CD4-positive, alpha-beta T cell treated with Interleukin-12 subunit alpha and Interleukin-12 subunit beta, for 1 hour (primary cell): ENCODE measurements around the gene ZNF701.
"Not testable (repeated sequence)": the region's sequence is repeated elsewhere in the genome, so short reads cannot be mapped to it uniquely, and the experiment has no call there.

Experiments
- DNase-seq: peaks from one replicate; pipeline ENCODE4 v3.0.0-alpha.2; 2020

ZNF701 gene

GRCh38 chr19:52567921-52568320 is 2.2 kb upstream of the ZNF701 start:
- DNase-seq = no peak

DNA sequence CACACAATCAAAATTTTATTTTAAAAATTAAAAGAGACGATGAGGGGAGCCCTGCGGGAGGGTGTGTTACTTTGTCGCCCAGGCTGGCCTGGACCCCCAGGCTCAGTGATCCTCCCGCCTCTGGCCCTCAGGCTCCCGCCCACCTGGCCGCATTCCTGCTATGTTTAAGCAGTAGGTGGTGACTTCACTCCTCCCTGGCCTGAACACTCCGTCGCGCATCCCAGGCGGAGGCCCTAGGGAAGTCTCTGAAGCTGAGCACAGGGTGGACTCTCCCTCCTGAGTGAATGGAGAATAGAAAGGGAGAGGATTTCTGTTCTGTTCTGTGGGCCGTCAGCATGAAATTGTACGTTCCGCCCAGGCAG is 468 bp upstream of the ZNF701 start:
- DNase-seq = not testable (repeated sequence)

DNA sequence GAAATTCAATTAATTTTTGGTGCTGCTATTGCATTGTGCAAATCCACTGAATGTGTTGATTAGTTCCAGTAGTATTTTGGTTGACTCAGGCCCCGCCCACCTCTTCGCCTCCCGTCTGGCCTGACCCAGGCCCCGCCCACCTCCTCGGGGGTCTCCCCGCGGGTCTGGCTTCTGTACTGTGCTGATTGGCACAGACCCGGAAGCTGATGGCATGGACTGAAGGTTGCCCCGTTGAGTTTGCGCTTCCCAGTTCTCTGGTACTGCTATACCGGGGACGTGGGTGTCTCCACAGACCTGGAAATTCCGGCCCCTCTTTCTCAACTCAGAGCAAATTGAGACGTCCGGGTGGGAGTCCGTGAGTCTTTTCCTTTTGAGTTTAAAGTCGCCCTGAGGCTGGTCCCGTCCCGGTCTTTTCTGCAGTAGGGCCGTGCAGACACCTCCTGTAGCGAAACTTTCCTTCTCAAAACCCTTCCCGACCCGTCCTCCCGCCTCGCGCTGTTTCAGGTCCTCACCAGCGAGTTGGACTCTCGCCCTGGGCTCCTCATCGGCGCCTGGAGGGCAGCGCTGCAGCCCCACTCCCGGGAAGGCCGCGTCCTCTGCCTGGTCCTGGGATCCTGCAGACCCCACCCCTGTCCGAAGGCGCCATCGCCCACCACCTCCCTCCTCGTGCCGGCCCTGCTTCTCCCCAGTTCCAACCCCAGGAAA is 14.8 kb downstream of the ZNF701 start:
- DNase-seq = no peak

GRCh38 chr19:52585604-52586003 is 15.5 kb downstream of the ZNF701 start:
- DNase-seq = no peak

GRCh38 chr19:52590728-52591127 is 20.6 kb downstream of the ZNF701 start:
- DNase-seq = peak; percentile 9

DNA sequence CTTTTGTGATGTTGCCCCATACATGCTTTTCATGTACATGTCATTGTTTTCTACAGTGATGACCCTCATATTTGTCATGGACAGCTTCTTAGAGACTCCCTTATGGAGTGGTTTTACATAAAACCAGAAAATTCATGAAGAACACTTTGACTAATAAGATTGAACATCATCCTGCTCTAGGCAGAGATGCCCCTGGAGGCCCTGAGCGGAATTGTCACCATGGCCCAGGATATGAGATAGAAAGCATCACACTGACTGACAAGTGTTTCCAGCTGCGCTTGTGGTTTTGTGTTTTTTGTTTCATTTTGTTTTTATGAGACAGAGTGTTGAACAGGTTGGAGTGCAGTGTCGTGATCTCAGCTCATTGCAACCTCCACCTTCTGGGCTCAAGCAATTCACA is 22.2 kb downstream of the ZNF701 start:
- no peak for DNase-seq

- not testable (repeated sequence) for DNase-seq
These were observed 23.4 kb downstream of the ZNF701 start for GRCh38 chr19:52593441-52593840.

DNA sequence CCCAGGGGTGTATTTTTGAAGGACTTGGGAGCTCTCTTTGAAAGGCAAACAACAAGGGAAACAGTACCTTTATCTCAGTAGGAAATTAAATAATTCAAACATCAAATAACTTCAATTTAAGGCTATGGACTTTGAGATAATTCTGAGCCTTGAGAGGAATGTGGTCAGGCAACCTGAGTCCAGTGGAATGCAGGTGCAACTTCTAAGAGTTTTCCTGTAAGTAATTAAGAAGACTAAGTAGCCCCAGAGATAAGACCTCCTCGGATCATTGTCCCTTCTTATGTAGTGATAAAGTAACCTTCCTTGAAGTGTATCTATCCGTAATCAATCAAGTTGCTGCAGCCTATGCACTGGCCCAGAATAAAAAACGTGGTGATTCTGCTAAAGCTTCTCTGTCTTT is 29.2 kb downstream of the ZNF701 start:
- no peak for DNase-seq

DNA sequence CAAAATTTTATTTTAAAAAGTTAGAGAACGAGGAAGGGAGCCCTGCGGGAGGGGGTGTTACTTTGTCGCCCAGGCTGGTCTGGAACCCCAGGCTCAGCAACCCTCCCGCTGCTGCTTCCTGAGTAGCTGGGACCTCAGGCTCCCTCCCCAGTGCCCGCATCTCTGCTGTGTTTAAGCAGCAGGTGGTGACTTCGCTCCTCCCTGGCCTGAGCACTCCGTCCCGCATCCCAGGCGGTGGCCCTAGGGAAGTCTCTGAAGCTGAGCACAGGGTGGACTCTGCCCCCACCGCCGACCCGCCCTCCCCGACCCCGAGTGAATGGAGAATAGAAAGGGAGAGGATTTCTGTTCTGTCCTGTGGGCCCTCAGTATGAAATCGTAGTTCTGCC is 30.5 kb downstream of the ZNF701 start:
- DNase-seq = no peak

- peak; percentile 92 for DNase-seq
These were observed 31.2 kb downstream of the ZNF701 start for GRCh38 chr19:52601025-52601973.

DNA sequence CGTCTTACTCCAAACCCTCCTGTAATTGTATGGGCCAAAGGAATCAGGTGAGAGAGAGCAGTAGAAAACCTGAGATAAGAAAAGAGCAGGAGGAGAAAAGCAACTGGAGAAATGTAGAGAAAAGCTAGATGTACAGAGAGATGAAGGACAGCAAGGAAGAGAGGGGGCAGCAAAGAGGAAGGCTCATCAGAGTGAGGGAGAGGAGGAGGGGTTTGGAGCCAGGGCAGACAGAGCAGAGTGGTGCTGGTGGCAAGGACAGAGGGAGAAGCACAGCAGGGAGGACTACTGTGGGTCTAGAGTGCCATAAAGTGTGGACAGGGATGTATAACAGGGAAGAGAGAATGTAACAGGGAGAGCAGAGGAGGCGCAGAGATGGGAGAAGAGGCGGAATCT is 31.9 kb downstream of the ZNF701 start:
- DNase-seq = not testable (repeated sequence)

- DNase-seq = no peak
These were observed 32.9 kb downstream of the ZNF701 start for GRCh38 chr19:52602941-52603340.

GRCh38 chr19:52603558-52604207 is 33.6 kb downstream of the ZNF701 start:
- DNase-seq = no peak

- no peak for DNase-seq
These were observed 43.3 kb downstream of the ZNF701 start for GRCh38 chr19:52613299-52613906.

DNA sequence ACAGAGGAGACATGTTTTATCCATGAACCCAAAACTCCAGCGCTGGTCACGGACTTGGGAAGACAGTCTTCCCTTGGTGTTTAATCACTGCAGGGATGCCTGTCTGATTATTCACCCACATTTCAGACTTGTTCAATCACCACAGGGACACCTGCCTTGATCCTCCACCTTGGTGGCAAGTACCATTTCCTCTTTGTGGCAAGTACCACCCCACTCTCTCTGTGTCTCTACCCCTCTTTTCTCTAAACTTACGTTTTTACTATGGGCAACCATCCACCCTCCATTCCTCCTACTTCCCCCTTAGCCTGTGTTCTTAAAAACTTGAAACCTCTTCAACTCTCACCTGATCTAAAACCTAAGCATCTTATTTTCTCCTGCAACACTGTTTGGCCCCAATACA is 51.3 kb downstream of the ZNF701 start:
- no peak for DNase-seq

- no peak for DNase-seq
These were observed 52.2 kb downstream of the ZNF701 start for GRCh38 chr19:52622261-52622660.

DNA sequence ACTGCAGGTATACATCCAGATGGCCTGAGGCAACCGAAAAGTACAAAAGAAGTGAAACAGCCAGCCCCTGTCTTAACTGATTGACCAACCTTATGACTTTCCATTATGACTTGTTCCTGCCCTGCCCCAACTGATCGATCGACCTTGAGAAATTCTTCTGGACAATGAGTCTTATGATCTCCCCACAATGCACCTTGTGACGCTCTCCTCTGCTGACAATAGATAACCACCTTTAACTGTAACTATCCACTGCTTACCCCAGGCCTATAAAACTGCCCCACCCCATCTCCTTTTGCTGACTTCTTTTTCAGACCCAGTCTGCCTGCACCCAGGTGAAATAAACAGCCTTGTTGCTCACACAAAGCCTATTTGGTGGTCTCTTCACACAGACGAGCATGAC is 56.8 kb downstream of the ZNF701 start:
- DNase-seq = no peak

GRCh38 chr19:52627441-52627840 is 57.4 kb downstream of the ZNF701 start:
- DNase-seq = not testable (repeated sequence)

- DNase-seq = no peak
These were observed 65.9 kb downstream of the ZNF701 start for GRCh38 chr19:52635786-52636570.
